IPS-NIHi7 (cell line): ENCODE measurements around the gene PRPF6.
A peak's percentile ranks its signal among the peaks of the same experiment; 100 is the strongest.

Experiments
- DNase-seq: peaks from one replicate; pipeline ENCODE4 v3.0.0; 2012; ENCODE audit warnings: mixed read lengths; ENCODE audit errors: extremely low spot score

The PRPF6 gene

GRCh38 chr20:63945031-63945658 is 35.8 kb upstream of the PRPF6 start:
- DNase-seq = no peak

DNA sequence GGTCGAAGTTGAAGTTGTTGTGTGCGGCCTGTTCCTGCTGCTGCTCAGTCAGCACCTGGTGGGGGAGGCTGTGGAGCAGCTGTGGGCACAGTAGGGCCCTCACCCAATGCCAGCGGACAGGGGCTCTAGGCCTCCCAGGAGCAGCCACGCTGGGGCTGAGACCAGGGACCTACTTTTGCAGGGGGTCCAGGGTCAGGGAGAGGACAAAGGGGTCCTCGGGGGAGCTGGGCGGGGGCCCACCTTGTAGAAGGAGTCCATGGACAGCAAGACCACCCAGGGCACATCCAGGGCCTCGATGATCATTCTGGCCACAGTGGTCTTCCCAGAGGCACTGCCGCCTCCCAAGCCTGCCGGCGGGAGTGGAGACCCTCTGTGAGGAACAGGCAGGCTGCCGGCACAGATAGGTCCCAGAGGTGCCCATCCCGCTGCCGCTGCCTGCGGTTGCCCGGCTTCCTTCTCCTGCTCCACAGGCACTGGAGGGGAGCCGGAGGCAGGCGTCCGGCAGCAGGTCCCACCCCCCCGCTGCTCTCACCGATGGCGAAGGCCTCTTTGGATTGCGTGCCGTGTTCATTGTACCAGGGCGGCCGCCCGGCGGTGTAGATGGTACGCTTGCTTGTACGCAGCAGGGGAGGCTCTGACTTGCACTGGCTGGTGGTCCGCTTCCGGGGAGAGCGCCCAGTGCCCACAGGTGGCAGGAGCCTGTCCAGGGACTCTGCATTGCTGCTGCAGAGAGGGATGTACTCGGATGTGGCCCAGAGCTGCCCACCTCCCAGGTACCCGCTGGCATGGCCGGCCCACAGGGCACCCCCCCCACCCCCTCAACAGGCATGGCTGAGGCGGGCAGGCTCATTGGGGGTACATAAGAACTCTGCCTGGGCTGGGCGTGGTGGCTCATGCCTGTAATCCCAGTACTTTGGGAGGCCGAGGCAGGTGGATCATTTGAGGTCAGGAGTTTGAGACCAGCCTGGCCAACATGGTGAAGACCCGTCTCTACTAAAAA is 34.7 kb upstream of the PRPF6 start:
- no peak for DNase-seq

DNA sequence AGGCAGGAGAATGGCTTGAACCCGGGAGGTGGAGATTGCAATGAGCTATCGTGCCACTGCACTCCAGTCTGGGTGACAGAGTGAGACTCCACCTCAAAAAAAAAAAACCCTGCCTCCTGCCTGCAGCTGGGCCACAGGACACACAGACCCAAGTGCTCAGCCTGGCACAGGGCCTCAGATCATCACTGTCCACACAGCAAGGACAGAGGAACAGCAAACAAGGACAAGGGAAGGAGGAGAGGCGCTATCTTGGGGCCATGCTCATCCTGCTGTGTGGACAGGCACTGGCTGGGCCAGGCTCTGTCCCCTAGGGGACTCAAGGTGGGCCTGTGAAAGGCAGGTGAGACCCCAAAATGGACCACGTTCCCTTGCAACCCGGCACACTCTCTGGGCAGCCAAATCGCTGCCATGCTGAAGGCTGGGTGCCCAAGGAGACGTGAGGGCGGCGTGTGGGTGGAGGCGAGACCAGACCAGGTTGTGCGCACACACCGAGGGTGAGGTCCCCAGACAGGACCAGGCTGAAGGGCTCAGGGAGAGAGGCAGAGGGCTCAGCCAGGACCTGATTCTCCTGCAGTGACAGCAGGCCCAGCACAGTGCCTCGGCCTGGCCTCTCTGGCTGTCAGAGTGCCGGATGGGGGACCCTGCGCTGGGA is 33.8 kb upstream of the PRPF6 start:
- DNase-seq = no peak

DNA sequence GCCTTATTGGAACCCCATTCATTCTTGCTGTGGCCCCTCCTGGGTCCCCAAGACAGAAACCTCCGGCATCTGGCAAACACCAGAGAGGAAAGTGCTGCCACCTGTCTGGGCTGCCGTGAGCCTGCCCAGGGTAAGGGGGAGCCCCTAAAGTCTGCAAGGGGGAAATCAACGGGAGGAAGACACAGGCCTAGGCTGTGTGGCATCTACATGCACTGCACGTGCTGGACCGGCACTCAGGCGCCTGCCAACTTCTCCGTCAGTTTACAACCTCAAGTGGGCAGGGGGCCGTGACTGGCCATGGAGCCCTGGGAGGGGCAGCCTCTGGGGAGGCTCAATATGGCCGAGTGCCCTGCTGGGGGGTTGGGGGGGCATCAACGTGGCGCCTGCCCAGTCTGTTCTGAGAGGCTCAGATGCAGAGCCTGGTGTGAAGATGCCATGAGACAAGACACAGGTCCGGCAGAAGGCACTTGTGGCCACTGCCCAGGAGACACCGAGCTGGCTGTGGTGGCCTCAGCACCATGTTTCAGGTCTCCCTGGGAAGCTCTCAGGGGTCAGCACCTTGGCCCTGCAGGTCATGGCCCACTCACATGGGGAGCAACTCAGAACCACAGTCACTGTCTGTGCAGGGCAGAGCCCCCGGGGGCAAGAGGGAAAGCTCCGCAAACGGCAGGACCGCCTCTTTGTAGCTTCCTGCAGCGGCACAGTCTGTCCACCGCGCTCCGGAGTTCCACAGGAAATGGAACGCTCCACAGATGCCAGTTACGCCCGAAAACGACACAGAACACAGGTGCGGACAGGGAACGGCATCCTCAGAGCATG is 33.1 kb upstream of the PRPF6 start:
- no peak for DNase-seq

GRCh38 chr20:63950701-63951397 is 30.1 kb upstream of the PRPF6 start:
- no peak for DNase-seq

- DNase-seq = no peak
Measured at GRCh38 chr20:63951398-63952209, 29.3 kb upstream of the PRPF6 start.

GRCh38 chr20:63952210-63952535 is 28.8 kb upstream of the PRPF6 start:
- no peak for DNase-seq

DNA sequence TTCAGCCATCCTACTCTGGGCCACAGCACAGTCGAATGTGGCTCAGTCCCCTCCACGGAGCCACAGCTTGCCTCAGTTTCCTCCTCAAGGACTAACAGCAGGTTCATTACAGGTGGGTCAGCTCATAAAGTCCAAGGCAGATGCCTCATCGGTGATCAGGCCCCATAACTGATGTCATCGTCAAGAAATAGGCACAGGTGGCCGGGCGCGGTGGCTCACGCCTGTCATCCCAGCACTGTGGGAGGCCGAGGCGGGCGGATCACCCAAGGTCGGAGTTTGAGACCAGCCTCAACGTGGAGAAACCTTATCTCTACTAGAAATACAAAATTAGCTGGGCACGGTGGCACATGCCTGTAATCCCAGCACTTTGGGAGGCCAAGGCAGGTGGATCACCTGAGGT is 28.2 kb upstream of the PRPF6 start:
- no peak for DNase-seq

DNA sequence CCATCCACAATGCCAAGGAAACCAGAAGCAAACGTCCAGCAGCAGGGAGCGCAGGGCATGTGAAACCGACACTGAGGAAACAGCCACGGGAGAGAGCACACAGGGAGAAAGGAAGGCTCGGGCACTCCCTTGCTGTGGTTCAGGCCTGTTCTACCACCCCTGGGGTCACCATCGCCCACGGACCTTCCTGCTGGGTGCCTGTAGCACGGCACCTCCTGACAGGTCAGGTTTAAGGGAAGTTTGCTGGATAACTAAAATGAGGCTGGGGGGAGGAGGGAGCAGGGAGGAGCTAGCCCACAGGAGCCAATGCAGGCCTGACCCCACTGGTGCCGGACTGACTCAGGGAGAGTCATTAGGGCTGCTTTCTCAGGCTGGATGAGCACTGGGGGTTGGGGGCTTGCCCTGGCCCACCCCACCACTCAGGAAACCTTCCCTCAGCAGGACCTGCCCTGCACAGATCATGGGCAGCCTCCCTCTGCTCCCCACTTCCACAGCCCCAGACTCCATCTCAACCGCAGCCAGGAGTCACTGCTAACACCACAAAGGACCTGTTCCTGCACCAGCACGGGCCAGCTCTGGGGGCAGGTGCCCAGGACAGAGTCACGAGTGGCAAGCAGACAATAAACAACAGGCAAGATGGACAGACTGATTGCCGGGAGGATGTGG is 27.0 kb upstream of the PRPF6 start:
- DNase-seq = no peak

GRCh38 chr20:63955281-63955826 is 25.6 kb upstream of the PRPF6 start:
- DNase-seq = peak; percentile 28

- peak; percentile 90 for DNase-seq
Measured at GRCh38 chr20:63955827-63956663, 24.9 kb upstream of the PRPF6 start, which contains the start of gene UCKL1. TSS of gene UCKL1 (minus strand) at chr20:63956416. CDS start at chr20:63956372, 44 bp downstream.

DNA sequence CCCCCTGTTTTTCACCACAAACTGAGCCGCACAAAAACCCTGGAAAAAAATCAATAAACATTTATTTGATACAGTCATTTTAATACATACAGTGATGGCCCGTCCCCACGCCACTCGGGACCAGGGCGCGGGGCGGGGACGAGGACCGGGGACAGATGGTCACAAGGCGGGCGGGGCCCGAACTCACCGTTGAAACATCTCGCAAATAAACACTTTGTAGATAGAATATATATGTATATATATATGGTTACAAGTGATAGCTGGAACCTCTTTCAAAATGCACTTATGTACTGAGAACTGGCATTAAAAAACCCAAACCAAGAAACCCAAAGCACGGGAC is 24.3 kb upstream of the PRPF6 start:
- no peak for DNase-seq

GRCh38 chr20:63957004-63957689 is 23.8 kb upstream of the PRPF6 start:
- DNase-seq = peak; percentile 80

GRCh38 chr20:63957690-63958441 is 23.1 kb upstream of the PRPF6 start:
- DNase-seq = peak; percentile 84

- DNase-seq = no peak
Measured at GRCh38 chr20:63958471-63958870, 22.5 kb upstream of the PRPF6 start.

GRCh38 chr20:63958964-63959698 is 21.8 kb upstream of the PRPF6 start:
- no peak for DNase-seq

GRCh38 chr20:63959699-63960075 is 21.2 kb upstream of the PRPF6 start:
- no peak for DNase-seq
